HG02970 (cell line): Measurements from ENCODE around the gene CRYBG1.

Experiments used
- ATAC-seq: cut with Tn5 transposase; IDR thresholded peaks from one replicate; pipeline ENCODE4 v1.9.1; 2021; ENCODE audit warnings: mild to moderate bottlenecking, moderate library complexity, moderate number of reproducible peaks; ENCODE audit not compliant: unreplicated experiment, low FRiP score

CRYBG1 gene

GRCh38 chr6:106620931-106621672 is 260.6 kb downstream of the CRYBG1 start:
- ATAC-seq: no peak
